ENCODE results near the gene PARVB. TPM values are rescaled to one million over a fixed set of nuclear protein-coding genes. Genes with fewer than 3 reads are reported as not detected.
"Not testable (repeated sequence)": the region's sequence is repeated elsewhere in the genome, so short reads cannot be mapped to it uniquely, and the experiment has no call there.

Gene PARVB
- total RNA-seq, 2 donors from 2014 or later = 4.5 to 11.4 TPM

GRCh38 chr22:44108076-44108475 is 84.0 kb downstream of the PARVB start:
- H3K27ac ChIP-seq = no peak overlapping the region
- intact Hi-C loops (cut with DNase I) = no loop called here
- H3K9me3 ChIP-seq = no peaks in the 10 kb centered on the region
- H3K4me3 ChIP-seq = no peak overlapping the region
- DNase-seq = no peak
- no peaks in the 10 kb centered on the region for H3K4me1 ChIP-seq
- H3K36me3 ChIP-seq = no peaks in the 10 kb centered on the region
- no peak for TF ChIP-seq CTCF (IDR thresholded peaks at IDR 0.05)
- H3K9ac ChIP-seq (ENCODE audit: low read depth in 2 of 2, low read length in 2 of 2) = no peak overlapping the region
- H3K27me3 ChIP-seq = no peaks in the 10 kb centered on the region

GRCh38 chr22:44108806-44109385 is 84.8 kb downstream of the PARVB start:
- H3K36me3 ChIP-seq = no peaks in the 10 kb centered on the region
- no peak overlapping the region for H3K27ac ChIP-seq
- no peak for TF ChIP-seq CTCF (IDR thresholded peaks at IDR 0.05)
- no peaks in the 10 kb centered on the region for H3K9me3 ChIP-seq
- no peaks in the 10 kb centered on the region for H3K4me1 ChIP-seq
- no peaks in the 10 kb centered on the region for H3K27me3 ChIP-seq
- no peak overlapping the region for H3K4me3 ChIP-seq
- DNase-seq = no peak
- intact Hi-C loops (cut with DNase I) = no loop called here
- H3K9ac ChIP-seq (ENCODE audit: low read depth in 2 of 2, low read length in 2 of 2) = no peak overlapping the region

GRCh38 chr22:44109416-44109815 is 85.3 kb downstream of the PARVB start:
- Histone ChIP-seq H3K4me3 (no peak overlapping the region), H3K27ac (no peak overlapping the region), H3K27me3 (no peaks in the 10 kb centered on the region), H3K9me3 (no peaks in the 10 kb centered on the region), H3K9ac (ENCODE audit: low read depth in 2 of 2, low read length in 2 of 2) (no peak overlapping the region), H3K36me3 (no peaks in the 10 kb centered on the region), H3K4me1 (no peaks in the 10 kb centered on the region)
- no peak for DNase-seq
- no peak for TF ChIP-seq CTCF (IDR thresholded peaks at IDR 0.05)
- intact Hi-C loops (cut with DNase I) = no loop called here

GRCh38 chr22:44110656-44111055 is 86.6 kb downstream of the PARVB start:
- H3K9me3 ChIP-seq; H3K27me3 ChIP-seq; H3K4me1 ChIP-seq; H3K36me3 ChIP-seq; H3K4me3 ChIP-seq; H3K27ac ChIP-seq; H3K9ac ChIP-seq (ENCODE audit: low read depth in 2 of 2, low read length in 2 of 2); intact Hi-C loops (cut with DNase I); DNase-seq: not testable (repeated sequence)

GRCh38 chr22:44111562-44112155 is 87.6 kb downstream of the PARVB start:
- Histone ChIP-seq H3K36me3 (no peaks in the 10 kb centered on the region), H3K4me3 (no peak overlapping the region), H3K9me3 (no peaks in the 10 kb centered on the region), H3K9ac (ENCODE audit: low read depth in 2 of 2, low read length in 2 of 2) (no peak overlapping the region), H3K4me1 (no peaks in the 10 kb centered on the region), H3K27me3 (no peaks in the 10 kb centered on the region), H3K27ac (no peak overlapping the region)
- no peak for TF ChIP-seq CTCF (IDR thresholded peaks at IDR 0.05)
- DNase-seq = no peak
- intact Hi-C loops (cut with DNase I) = no loop called here

- Histone ChIP-seq H3K27ac (no peak overlapping the region), H3K36me3 (no peaks in the 10 kb centered on the region), H3K9ac (ENCODE audit: low read depth in 2 of 2, low read length in 2 of 2) (no peak overlapping the region), H3K4me3 (no peak overlapping the region), H3K27me3 (no peaks in the 10 kb centered on the region), H3K9me3 (no peaks in the 10 kb centered on the region), H3K4me1 (no peaks in the 10 kb centered on the region)
- no peak for DNase-seq
- intact Hi-C loops (cut with DNase I) = no loop called here
- TF ChIP-seq CTCF (IDR thresholded peaks at IDR 0.05) = no peak
Measured at GRCh38 chr22:44112191-44112590, 88.1 kb downstream of the PARVB start.

All from colonic mucosa (tissue), 4 donors.